Astrocyte (in vitro differentiated cells and primary cell): ENCODE measurements around the gene URI1.

Source experiments
- CTCF ChIP-seq: IDR thresholded peaks from 2 replicates; pipeline ENCODE4 v1.5.1; 2011; ENCODE audit warnings: low read depth, mild to moderate bottlenecking, inconsistent platforms, low read length, moderate library complexity; ENCODE audit not compliant: insufficient read depth
- EZH2 ChIP-seq: IDR thresholded peaks from 2 replicates; pipeline ENCODE4 v1.6.1; 2012; ENCODE audit warnings: mild to moderate bottlenecking, low read length, inconsistent platforms; ENCODE audit not compliant: insufficient read depth

- no peak for TF ChIP-seq CTCF
- no peak for TF ChIP-seq EZH2
Measured at GRCh38 chr19:30064348-30064699, 122.3 kb downstream of the URI1 start.
